Central memory CD8-positive, alpha-beta T cell (primary cell): Measurements from ENCODE around the gene DOCK2.

Experiments
- ATAC-seq: fragments of 150-1000 bp; cut with Tn5 transposase; replicated peaks from 2 replicates; pipeline ENCODE4 v1.10.0; 2022; ENCODE audit warnings: mild to moderate bottlenecking, moderate FRiP score, moderate number of reproducible peaks; ENCODE audit not compliant: poor library complexity, severe bottlenecking; ENCODE audit errors: extremely low read depth
- DNase-seq, 2 donors: peaks; one replicate each; pipeline ENCODE4 v3.0.0; 2021; ENCODE audit warnings: low spot score in 2 of 2
- H3K27ac Mint-ChIP-seq: one replicate; pipeline ENCODE4 v1.8.0; 2022; ENCODE audit warnings: low read depth, mild to moderate bottlenecking, moderate library complexity, mixed read lengths
- H3K27me3 Mint-ChIP-seq: one replicate; pipeline ENCODE4 v1.8.0; 2022; ENCODE audit warnings: mixed read lengths
- H3K36me3 Mint-ChIP-seq: one replicate; pipeline ENCODE4 v1.8.0; 2022; ENCODE audit warnings: mild to moderate bottlenecking, moderate library complexity, mixed read lengths; ENCODE audit not compliant: insufficient read depth
- H3K4me1 Mint-ChIP-seq: one replicate; pipeline ENCODE4 v1.8.0; 2022; ENCODE audit warnings: mixed read lengths
- H3K4me3 Mint-ChIP-seq: one replicate; pipeline ENCODE4 v1.8.0; 2022; ENCODE audit warnings: mild to moderate bottlenecking, moderate library complexity, mixed read lengths
- H3K9me3 Mint-ChIP-seq: one replicate; pipeline ENCODE4 v1.8.0; 2022; ENCODE audit warnings: mixed read lengths

The DOCK2 gene

DNA sequence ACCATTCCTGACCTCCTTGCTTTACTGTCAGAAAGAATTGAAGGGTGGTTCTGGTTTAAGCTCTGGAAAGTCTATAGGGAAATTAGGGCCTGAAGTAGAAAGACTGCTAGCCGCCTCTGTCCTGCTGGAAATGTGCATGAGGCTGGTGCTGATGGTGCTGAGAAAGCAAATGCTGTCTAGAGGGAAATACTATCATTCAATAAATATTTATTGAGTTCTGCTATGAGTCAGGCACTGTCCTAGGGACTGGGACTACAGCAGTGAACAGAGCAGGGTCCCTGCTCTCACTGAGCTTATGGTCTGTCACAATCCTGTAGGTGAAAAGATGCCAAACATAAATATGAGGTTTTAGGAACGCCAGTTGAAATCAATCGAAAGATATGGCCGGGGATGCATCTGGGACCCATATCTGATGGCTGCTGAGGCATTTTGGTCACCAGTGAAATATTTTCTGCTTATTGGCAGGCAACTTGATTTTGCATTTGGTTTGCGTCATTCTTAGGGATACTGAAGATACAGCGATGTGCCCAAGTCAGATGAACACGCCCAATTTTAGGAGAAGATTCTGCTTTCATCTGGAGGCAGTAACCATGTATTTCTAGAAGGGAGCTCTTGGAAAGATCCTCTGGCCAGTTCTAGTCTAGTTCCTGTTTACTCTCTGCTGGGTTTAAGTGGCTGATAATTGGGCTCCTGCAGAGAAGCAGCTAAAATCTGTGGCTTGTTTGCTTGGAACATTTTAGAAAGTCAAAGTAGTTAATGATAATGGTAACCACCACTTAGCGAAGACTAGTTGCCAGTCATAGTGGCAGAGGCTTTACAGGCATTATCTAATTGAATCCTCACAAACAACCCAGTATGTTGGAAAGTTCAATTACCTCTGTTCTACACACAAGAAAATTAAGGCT, 269.9 kb downstream of the DOCK2 start:
- Mint-ChIP-seq H3K4me1 (peaks cover 42% of the 10 kb centered on the region), H3K4me3 (no peak overlapping the region), H3K27me3 (no peaks in the 10 kb centered on the region), H3K9me3 (no peaks in the 10 kb centered on the region), H3K36me3 (peaks cover 8% of the 10 kb centered on the region), H3K27ac (no peak overlapping the region)
- ATAC-seq (no peak), DNase-seq (no peak)

DNA sequence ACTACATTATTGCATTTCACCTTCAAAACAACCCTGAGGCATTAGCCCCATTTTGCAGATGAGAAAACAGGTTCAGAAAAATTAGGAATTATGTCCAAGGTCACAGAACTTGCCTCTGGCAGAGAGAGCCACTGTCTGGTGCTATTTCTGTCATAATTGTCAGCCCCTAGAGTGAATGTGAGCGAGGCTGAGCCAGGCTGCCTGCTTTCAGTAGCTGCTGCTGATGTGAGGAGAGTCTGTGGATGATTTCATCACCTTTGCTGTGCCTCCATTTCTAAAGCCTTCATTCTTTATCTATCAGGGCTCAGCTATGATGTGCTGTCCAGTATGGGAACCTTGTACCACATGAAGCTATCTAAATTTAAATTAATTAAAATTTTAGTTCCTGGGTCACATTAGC, 271.8 kb downstream of the DOCK2 start:
- H3K4me3 Mint-ChIP-seq, result no peak overlapping the region
- no peak overlapping the region for H3K27ac Mint-ChIP-seq
- ATAC-seq (no peak), DNase-seq (no peak)
- no peaks in the 10 kb centered on the region for H3K9me3 Mint-ChIP-seq
- peaks cover 4% of the 10 kb centered on the region for H3K36me3 Mint-ChIP-seq
- no peaks in the 10 kb centered on the region for H3K27me3 Mint-ChIP-seq
- H3K4me1 Mint-ChIP-seq, result peaks cover 25% of the 10 kb centered on the region

DNA sequence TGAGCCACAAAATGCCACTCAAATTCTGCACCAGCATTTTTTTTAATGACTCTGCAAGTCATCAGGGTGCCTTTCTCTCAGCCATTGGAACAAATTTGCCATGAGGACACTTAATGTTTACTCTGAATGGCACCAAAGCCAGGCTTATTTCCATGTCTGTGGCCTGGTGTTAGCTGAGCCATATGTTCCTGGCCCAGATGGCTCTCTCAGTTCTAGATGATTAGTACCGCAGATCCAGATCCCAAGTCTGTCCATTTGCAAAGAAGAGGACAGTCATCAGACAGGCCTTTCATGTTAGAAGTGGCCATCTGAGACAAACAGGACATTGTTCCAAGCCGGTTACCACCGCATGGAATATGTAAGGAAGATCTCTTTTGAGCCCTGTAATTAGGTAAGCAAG, 272.9 kb downstream of the DOCK2 start:
- no peak for DNase-seq
- Mint-ChIP-seq H3K36me3 (peaks cover 6% of the 10 kb centered on the region), H3K9me3 (no peaks in the 10 kb centered on the region), H3K27me3 (no peaks in the 10 kb centered on the region), H3K4me1 (peaks cover 32% of the 10 kb centered on the region), H3K4me3 (no peak overlapping the region), H3K27ac (no peak overlapping the region)
- ATAC-seq, result no peak

DNA sequence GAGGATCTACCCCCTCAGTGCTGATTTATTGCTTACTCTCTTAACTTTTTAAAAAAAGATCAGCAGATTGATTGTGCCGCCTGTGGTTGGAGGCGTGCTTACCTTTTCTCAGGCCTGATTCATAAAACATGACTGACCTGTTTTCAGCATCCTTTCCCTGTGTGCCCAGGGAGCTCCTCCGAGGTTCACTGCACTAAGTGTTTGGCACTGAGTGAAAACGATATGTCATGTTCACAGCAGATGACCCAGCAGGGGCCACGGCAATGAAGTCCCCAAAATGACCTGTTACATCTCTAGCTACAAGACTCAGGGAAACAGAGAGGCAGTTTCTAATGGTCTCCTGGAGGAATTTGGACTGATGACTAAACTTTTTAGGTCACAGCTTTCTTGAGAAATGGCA, 273.3 kb downstream of the DOCK2 start:
- no peaks in the 10 kb centered on the region for H3K9me3 Mint-ChIP-seq
- H3K36me3 Mint-ChIP-seq, result peaks cover 6% of the 10 kb centered on the region
- H3K27ac Mint-ChIP-seq, result no peak overlapping the region
- DNase-seq, result no peak
- no peaks in the 10 kb centered on the region for H3K27me3 Mint-ChIP-seq
- peaks cover 30% of the 10 kb centered on the region for H3K4me1 Mint-ChIP-seq
- H3K4me3 Mint-ChIP-seq, result no peak overlapping the region
- ATAC-seq, result no peak

DNA sequence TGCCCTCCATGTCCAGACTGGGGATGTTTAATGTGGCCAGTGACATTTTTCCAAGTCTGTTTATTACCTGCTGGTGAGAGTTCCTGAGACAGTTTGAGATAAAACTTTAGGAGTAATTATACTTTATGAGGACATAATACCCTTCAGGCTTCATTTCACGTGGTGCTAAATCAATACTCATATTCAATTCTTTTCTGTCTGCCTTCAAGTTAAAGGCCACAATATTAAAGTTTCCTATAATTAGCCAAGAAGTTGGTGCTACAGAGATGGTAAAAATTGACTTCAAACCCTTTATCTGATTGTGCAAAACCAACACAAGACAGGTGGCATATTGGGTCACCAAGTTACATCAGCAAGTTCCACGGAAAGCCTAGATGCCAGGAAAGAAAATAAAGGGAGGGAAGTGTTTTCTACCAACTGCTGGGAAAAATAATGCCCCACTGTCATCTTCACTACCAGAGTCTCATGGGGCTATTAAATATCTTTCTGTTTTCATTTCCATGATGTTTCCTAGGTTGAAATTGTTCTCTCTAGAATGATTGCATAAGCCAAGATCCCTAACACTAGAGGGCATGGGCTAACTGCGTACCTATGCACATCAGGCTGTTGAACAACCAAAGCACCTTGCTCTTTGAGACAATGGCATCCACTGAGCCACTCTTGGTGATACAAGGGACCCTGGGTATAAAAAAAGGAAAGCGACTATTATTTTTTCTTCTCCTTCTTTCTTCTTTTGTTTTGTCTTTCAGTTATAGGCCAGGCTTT, 274.6 kb downstream of the DOCK2 start:
- H3K36me3 Mint-ChIP-seq, result peaks cover 7% of the 10 kb centered on the region
- no peaks in the 10 kb centered on the region for H3K27me3 Mint-ChIP-seq
- no peak overlapping the region for H3K4me3 Mint-ChIP-seq

DNA sequence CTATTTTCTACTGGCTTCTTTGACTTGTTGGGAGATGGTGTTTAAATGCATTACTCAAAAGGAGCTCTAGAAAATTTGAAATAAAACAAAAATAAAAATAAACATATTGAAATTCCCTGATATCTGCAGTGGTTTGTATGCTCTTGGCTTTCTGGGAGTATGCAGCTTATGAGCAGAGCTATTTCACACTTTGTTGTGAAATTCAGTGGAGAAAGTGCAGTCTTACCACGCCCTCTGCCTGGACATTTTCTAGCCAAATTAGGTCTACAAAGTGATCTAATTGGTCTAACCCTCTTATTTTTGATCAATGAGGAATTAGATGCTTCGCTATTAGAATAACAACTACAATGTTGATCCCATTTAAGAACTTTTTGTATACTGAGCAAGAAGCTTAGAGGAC, 276.4 kb downstream of the DOCK2 start:
- H3K36me3 Mint-ChIP-seq, result peaks cover 5% of the 10 kb centered on the region
- H3K4me1 Mint-ChIP-seq, result peaks cover 29% of the 10 kb centered on the region
- H3K27ac Mint-ChIP-seq, result no peak overlapping the region
- H3K4me3 Mint-ChIP-seq, result no peak overlapping the region
- no peaks in the 10 kb centered on the region for H3K27me3 Mint-ChIP-seq
- DNase-seq, result no peak
- ATAC-seq, result no peak
- no peaks in the 10 kb centered on the region for H3K9me3 Mint-ChIP-seq

More for the DNA sequence above, 274.6 kb downstream of the DOCK2 start:
- DNase-seq, result no peak
- Mint-ChIP-seq H3K27ac (no peak overlapping the region), H3K4me1 (peaks cover 30% of the 10 kb centered on the region), H3K9me3 (no peaks in the 10 kb centered on the region)
- ATAC-seq, result no peak

DNA sequence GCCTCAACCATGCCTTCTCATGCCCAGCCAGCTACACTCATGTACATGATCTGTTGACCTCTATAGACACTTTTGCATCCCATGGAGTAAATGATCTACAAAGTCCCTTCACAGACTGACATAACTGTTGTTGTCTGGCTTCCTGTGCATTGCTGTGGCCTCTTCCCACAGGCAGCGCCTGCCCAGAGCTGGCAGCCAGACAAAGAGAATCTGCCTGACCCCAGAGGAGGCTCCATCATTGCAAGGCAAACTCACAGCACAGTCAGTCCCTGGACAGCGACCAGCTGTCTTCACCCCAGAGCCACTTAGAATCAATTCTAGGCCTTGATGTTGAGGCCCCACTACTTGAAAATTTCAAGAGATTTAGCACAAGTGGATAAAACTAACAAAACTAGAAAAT, 277.7 kb downstream of the DOCK2 start:
- Mint-ChIP-seq H3K27me3 (no peaks in the 10 kb centered on the region), H3K27ac (no peak overlapping the region), H3K4me3 (no peak overlapping the region), H3K9me3 (no peaks in the 10 kb centered on the region), H3K36me3 (peaks cover 9% of the 10 kb centered on the region), H3K4me1 (peaks cover 32% of the 10 kb centered on the region)
- no peak for DNase-seq
- no peak for ATAC-seq

DNA sequence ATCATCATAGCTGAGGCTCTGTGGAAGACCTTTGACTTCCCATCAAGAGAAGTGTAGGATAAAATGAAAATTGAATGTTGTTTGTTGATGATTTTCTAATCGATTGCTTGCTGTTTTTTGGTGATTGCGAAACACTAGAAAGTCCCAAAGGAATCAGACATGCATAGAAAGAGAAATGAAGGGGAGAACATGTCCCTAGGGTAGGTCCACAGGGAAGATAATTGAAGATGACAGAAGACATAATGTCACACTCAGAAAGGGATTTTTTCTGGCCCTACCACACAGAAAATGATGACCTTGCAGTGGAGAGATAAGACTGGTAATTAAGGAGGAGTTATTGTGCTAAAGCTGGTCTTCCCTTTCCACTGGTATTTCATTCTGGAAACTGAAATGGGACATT, 280.4 kb downstream of the DOCK2 start:
- DNase-seq (no peak), ATAC-seq (no peak)
- H3K9me3 Mint-ChIP-seq, result no peaks in the 10 kb centered on the region
- no peak overlapping the region for H3K27ac Mint-ChIP-seq
- H3K4me1 Mint-ChIP-seq, result peaks cover 23% of the 10 kb centered on the region
- H3K27me3 Mint-ChIP-seq, result no peaks in the 10 kb centered on the region
- H3K4me3 Mint-ChIP-seq, result no peak overlapping the region
- peaks cover 9% of the 10 kb centered on the region for H3K36me3 Mint-ChIP-seq

DNA sequence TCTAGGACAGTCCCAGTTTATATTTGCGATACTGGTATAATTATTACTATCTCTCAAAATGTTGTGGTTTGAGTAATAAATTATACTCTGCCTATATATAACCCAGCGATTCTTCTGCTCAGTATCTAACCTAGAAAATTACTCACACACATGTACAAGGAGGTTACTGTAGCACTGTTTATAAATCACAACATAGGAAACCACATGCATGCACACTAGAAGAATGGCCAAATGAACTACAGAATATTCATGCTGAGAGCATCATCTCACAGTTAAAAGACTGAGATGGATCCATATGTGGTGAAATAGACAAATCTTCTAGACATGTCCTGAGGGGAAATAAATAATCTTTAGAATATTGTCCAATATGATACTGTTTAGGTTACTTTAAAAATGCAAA, 281.2 kb downstream of the DOCK2 start:
- Mint-ChIP-seq H3K27me3 (no peaks in the 10 kb centered on the region), H3K36me3 (peaks cover 10% of the 10 kb centered on the region), H3K27ac (no peak overlapping the region), H3K4me3 (no peak overlapping the region), H3K9me3 (no peaks in the 10 kb centered on the region), H3K4me1 (peaks cover 23% of the 10 kb centered on the region)
- DNase-seq, result no peak
- no peak for ATAC-seq

DNA sequence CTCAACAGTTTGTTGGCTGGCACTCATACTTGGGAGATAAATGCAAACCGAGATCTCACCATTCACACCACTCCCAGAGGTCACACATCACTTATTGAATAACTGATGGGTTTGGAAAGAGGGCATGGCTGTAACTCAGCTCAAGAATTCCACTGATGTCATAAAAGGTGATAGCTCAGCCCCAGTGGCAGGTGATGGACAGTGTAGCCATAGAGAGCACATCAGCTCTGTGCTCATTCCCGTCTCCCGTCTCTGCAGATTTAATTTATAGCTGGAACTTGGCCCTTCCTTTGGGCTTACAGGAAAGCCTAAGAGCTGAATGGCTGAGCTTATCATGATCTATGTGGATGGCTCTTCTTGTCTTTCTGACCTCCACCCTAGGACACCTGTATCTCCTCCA, 283.4 kb downstream of the DOCK2 start:
- no peak overlapping the region for H3K4me3 Mint-ChIP-seq
- no peak overlapping the region for H3K27ac Mint-ChIP-seq
- DNase-seq, result no peak
- ATAC-seq, result no peak
- peaks cover 7% of the 10 kb centered on the region for H3K36me3 Mint-ChIP-seq
- H3K27me3 Mint-ChIP-seq, result no peaks in the 10 kb centered on the region
- H3K9me3 Mint-ChIP-seq, result no peaks in the 10 kb centered on the region
- peaks cover 28% of the 10 kb centered on the region for H3K4me1 Mint-ChIP-seq

DNA sequence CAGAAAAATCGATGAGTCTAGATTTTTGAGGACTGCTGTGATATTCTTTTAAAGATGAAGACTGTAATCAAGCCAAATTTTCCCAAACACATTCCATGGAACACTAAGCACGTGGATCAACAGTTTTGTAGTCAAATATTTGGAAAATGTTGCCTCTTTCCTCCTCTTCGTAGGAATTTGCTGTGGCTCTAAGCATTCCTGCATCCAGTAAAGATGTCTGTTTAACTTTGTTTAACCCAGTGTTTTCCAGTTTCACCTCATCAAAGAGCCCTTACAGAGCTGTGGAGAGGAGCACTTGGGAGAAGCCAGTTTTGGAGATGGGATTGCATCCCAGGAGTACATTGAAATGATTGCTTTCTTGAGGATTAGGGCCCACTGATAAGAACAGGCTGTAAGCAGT, 284.3 kb downstream of the DOCK2 start:
- peaks cover 8% of the 10 kb centered on the region for H3K36me3 Mint-ChIP-seq
- ATAC-seq (no peak), DNase-seq (no peak)
- H3K4me1 Mint-ChIP-seq, result peaks cover 37% of the 10 kb centered on the region
- no peaks in the 10 kb centered on the region for H3K9me3 Mint-ChIP-seq
- H3K27ac Mint-ChIP-seq, result no peak overlapping the region
- no peaks in the 10 kb centered on the region for H3K27me3 Mint-ChIP-seq
- H3K4me3 Mint-ChIP-seq, result no peak overlapping the region

DNA sequence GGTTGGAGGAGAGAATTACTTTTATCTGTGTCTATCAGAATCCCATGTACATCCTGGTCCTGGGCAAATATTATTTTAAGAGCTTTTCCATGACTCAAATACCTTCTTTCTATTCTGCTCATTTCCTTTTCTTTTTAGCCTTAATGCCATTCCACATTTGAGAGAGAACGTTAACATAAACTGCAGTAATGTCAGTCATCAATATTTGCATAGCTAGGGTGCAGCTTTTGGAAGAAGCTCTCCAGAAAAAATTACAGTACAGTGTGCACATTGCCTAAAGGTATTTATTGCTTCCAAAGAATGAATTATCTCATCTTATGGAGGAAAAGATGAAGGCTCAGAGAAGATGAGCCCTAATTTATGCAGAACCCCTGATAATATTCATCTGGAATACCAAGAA, 284.9 kb downstream of the DOCK2 start:
- Mint-ChIP-seq H3K36me3 (peaks cover 10% of the 10 kb centered on the region), H3K27ac (no peak overlapping the region)

DNA sequence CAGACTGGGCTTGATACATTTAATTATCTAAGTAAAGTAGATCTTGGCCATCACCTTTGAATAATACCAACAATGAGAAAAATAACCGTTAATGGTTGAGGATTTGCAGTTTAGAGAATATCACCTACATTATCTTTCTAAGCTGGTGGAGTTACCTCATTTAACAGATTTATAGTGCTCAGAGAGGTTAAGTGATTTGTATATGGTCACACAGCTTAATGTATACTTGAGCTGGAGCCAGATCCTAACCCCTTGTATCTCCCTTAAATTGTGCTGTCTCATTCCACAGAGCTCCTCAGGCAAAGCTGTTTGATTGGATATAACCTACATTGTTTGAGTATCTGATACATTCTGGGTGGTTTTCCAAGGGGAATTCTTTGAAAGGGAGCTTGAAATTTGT, 285.4 kb downstream of the DOCK2 start:
- H3K9me3 Mint-ChIP-seq, result no peaks in the 10 kb centered on the region
- H3K4me3 Mint-ChIP-seq, result no peak overlapping the region
- DNase-seq (no peak), ATAC-seq (no peak)
- peaks cover 10% of the 10 kb centered on the region for H3K36me3 Mint-ChIP-seq
- no peaks in the 10 kb centered on the region for H3K27me3 Mint-ChIP-seq
- peaks cover 45% of the 10 kb centered on the region for H3K4me1 Mint-ChIP-seq
- no peak overlapping the region for H3K27ac Mint-ChIP-seq

More for the DNA sequence above, 284.9 kb downstream of the DOCK2 start:
- no peak for DNase-seq
- no peaks in the 10 kb centered on the region for H3K27me3 Mint-ChIP-seq
- ATAC-seq, result no peak
- peaks cover 43% of the 10 kb centered on the region for H3K4me1 Mint-ChIP-seq
- H3K9me3 Mint-ChIP-seq, result no peaks in the 10 kb centered on the region
- no peak overlapping the region for H3K4me3 Mint-ChIP-seq
